Transverse colon (tissue), 4 donors: ENCODE data around the gene ACIN1.

Experiments used
- EP300 ChIP-seq: sonication (generic); formaldehyde crosslinking; IDR thresholded peaks from one replicate; pipeline ENCODE4 v1.6.1; 2017; ENCODE audit warnings: antibody characterized with exemption, low read depth
- POLR2AphosphoS5 ChIP-seq, 3 donors: sonication (generic); formaldehyde crosslinking; IDR thresholded peaks; one replicate each; pipeline ENCODE4 v1.6.1; 2016; ENCODE audit warnings: antibody characterized with exemption in 3 of 3
- TF ChIP-seq, protein P1 (sequence below), 5 experiments: fragments of 200-600 bp in 3 of 5; fragments of 450-650 bp in 2 of 5; sonication (generic) in 3 of 5; IDR thresholded peaks; 1 replicate in 2 of 5; 2 replicates in 3 of 5; pipeline ENCODE4 v1.5.1; 2016 to 2017; ENCODE audit warnings: antibody characterized with exemption in 5 of 5, inconsistent platforms in 3 of 5, mild to moderate bottlenecking in 2 of 5, moderate library complexity in 1 of 5

DNA sequence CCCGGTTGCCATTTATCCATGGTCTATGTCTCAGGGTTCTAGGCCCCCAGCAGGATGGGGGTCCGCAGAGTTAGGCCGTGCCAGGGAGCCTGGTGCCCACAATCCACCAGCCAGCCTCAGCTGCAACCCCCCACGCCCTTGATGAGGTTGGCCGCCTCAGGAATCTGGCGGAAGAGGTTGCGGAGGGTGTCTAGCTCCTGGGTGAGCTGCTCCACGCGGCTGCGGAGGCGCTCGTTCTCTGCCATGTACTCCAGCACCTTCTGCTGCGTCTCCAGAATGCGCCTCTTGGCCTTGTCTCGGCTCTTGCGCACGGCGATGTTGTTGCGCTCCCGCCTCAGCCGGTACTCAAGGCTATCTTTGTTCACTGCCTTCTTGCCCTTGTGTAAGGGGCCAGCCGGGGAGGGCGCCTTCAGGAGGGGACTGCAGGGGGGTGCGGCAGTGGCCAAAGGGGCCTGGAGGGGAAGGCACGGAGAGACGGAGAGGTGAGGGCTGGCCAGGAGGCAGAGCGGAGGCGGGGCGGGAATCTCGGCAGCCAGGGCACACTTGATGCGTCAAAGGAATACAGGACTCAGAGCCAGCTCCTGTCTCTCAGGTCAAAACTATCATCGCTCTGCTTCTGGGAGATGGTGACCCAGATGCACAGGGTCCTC is 22.6 kb upstream of the ACIN1 start:
- TF ChIP-seq, protein P1, sequence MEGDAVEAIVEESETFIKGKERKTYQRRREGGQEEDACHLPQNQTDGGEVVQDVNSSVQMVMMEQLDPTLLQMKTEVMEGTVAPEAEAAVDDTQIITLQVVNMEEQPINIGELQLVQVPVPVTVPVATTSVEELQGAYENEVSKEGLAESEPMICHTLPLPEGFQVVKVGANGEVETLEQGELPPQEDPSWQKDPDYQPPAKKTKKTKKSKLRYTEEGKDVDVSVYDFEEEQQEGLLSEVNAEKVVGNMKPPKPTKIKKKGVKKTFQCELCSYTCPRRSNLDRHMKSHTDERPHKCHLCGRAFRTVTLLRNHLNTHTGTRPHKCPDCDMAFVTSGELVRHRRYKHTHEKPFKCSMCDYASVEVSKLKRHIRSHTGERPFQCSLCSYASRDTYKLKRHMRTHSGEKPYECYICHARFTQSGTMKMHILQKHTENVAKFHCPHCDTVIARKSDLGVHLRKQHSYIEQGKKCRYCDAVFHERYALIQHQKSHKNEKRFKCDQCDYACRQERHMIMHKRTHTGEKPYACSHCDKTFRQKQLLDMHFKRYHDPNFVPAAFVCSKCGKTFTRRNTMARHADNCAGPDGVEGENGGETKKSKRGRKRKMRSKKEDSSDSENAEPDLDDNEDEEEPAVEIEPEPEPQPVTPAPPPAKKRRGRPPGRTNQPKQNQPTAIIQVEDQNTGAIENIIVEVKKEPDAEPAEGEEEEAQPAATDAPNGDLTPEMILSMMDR (IDR thresholded peaks at IDR 0.05) = no peak
- no peak for TF ChIP-seq EP300
- no peak for TF ChIP-seq POLR2AphosphoS5 (IDR thresholded peaks at IDR 0.05)
